Spleen (tissue), 11 donors: ENCODE results near the gene HNRNPC. TPM values are rescaled to one million over a fixed set of nuclear protein-coding genes. Genes with fewer than 3 reads are reported as not detected.
"Not testable (repeated sequence)": the region's sequence is repeated elsewhere in the genome, so short reads cannot be mapped to it uniquely, and the experiment has no call there.

Source experiments
- DNase-seq: peaks from one replicate; pipeline ENCODE4 v3.0.0-alpha.2; 2020
- H3K27ac ChIP-seq, 8 donors: fragments of 200-600 bp; sonication (generic) in 7 of 8; 1 replicate in 4 of 8; 2 replicates in 4 of 8; pipeline versions ENCODE4 v1.5.0 to v1.8.0; 2016 to 2021; ENCODE audit warnings: inconsistent platforms in 4 of 8, mild to moderate bottlenecking in 4 of 8, moderate library complexity in 1 of 8
- H3K27me3 ChIP-seq, 7 donors: fragments of 200-600 bp; sonication (generic) in 6 of 7; replicated peaks in 1 of 7; 1 replicate in 4 of 7; 2 replicates in 3 of 7; pipeline versions ENCODE4 v1.5.0 to v1.8.0; 2016 to 2021; ENCODE audit warnings: inconsistent platforms in 3 of 7, mild to moderate bottlenecking in 1 of 7
- H3K36me3 ChIP-seq, 6 donors: fragments of 200-600 bp; sonication (generic) in 5 of 6; 1 replicate in 4 of 6; 2 replicates in 2 of 6; pipeline versions ENCODE4 v1.5.0 to v1.8.0; 2016 to 2021; ENCODE audit warnings: inconsistent platforms in 2 of 6
- H3K4me1 ChIP-seq, 6 donors: fragments of 200-600 bp; sonication (generic) in 5 of 6; 1 replicate in 3 of 6; 2 replicates in 3 of 6; pipeline versions ENCODE4 v1.5.0 to v1.8.0; 2016 to 2021; ENCODE audit warnings: inconsistent platforms in 3 of 6
- H3K4me3 ChIP-seq, 8 donors: fragments of 200-600 bp; sonication (generic) in 7 of 8; 1 replicate in 4 of 8; 2 replicates in 4 of 8; pipeline versions ENCODE4 v1.5.0 to v1.8.0; 2016 to 2021; ENCODE audit warnings: inconsistent platforms in 4 of 8, mild to moderate bottlenecking in 4 of 8, moderate library complexity in 2 of 8
- H3K9me3 ChIP-seq, 8 donors: fragments of 200-600 bp; sonication (generic) in 7 of 8; 1 replicate in 4 of 8; 2 replicates in 4 of 8; pipeline versions ENCODE4 v1.5.0 to v1.8.0; 2016 to 2021; ENCODE audit warnings: inconsistent platforms in 4 of 8
- POLR2A ChIP-seq, 3 donors: fragments of 450-650 bp; IDR thresholded peaks; one replicate each; pipeline ENCODE4 v1.5.1; 2017; ENCODE audit warnings: antibody characterized with exemption in 3 of 3, mild to moderate bottlenecking in 1 of 3
- POLR2AphosphoS5 ChIP-seq, 3 donors: sonication (generic); formaldehyde crosslinking; IDR thresholded peaks; one replicate each; pipeline ENCODE4 v1.5.1; 2017; ENCODE audit warnings: antibody characterized with exemption in 3 of 3
- WGBS, 5 donors: extraction: QIAGEN DNeasy Blood & Tissue Kit in 3 of 5; methylation state at CpG; one replicate each; pipeline versions ENCODE4 v1.1.5 to v1.1.7; 2013 to 2018; 5-methylcytosine and 5-hydroxymethylcytosine counted together
- intact Hi-C: fragments of 100-400 bp; cut with DNase I; formaldehyde crosslinking; loops from one replicate; pipeline ENCODE4 v1.15.0; 2023; ENCODE audit warnings: low total_unique reads
- polyA plus RNA-seq, 3 donors: library from polyadenylated mRNA; stranded (reverse); fragments of 200-250 nt; gene quantifications; one replicate each; pipeline ENCODE4 v1.2.1, GENCODE V29; 2013
- total RNA-seq, 7 donors: library from RNA; depleted of rRNA in 3 of 7; stranded (reverse); fragments of >200 nt in 3 of 7; fragmentation: NEBNext Ultra II Directional in 4 of 7; extraction: Animal tissue kit (Norgen Biotek cat#: 25700) in 4 of 7; gene quantifications; one replicate each; pipeline versions ENCODE4 v1.1.0 to v1.2.1, GENCODE V29; 2016 to 2021
- TF ChIP-seq, protein P1 (sequence below), 11 experiments: fragments of 200-600 bp in 7 of 11; fragments of 450-650 bp in 4 of 11; sonication (generic) in 4 of 11; IDR thresholded peaks in 8 of 11; conservative IDR thresholded peaks in 3 of 11; 1 replicate in 7 of 11; 2 replicates in 4 of 11; pipeline versions ENCODE4 v1.4.0 to v1.8.0; 2016 to 2021; ENCODE audit warnings: antibody characterized with exemption in 11 of 11, inconsistent platforms in 4 of 11, mild to moderate bottlenecking in 1 of 11
- donor health status: healthy with polysubstance abuse.
- donor health status: DM: no; HTN: no; CAD: no; lungs with moderate emphysema.
- donor health status: DM: no; HTN: no; CAD: no.
- donor health status: Bipolar disorder and iron deficiency.
- donor health status: healthy.
- donor health status: DM: no; HTN: no; CAD: no.
- donor health status: DM: yes; HTN: yes; CAD: no.

HNRNPC gene
- total and polyA plus RNA-seq, 10 donors = 374 to 824 (median 517) TPM

DNA sequence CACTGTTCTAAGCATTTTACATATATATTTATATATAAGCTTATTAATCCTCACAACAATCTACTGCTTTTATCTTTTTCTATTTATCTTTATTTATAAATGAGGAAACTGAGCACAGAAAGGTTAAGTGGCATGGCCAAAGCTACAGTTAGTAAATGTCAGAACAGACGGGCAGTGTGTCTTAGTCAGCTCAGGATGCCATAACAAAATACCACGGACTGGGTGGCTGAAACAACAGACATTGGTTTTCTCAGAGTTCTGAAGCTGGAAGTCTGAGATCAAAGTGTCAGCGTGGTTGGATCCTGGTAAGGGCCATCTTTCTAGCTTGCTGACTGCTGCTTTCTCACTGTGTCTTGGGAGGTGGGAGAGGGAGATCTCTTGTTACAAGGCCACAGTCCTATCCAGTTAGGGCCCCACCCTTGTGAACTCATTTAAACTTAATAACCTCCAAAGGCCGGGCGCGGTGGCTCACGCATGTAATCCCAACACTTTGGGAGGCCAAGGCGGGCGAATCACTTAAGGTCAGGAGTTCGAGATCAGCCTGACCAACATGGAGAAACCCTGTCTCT lies 30.4 kb upstream of the HNRNPC start:
- TF ChIP-seq POLR2A (IDR thresholded peaks at IDR 0.05) (no peak), POLR2AphosphoS5 (IDR thresholded peaks at IDR 0.05) (no peak)
- TF ChIP-seq, protein P1, sequence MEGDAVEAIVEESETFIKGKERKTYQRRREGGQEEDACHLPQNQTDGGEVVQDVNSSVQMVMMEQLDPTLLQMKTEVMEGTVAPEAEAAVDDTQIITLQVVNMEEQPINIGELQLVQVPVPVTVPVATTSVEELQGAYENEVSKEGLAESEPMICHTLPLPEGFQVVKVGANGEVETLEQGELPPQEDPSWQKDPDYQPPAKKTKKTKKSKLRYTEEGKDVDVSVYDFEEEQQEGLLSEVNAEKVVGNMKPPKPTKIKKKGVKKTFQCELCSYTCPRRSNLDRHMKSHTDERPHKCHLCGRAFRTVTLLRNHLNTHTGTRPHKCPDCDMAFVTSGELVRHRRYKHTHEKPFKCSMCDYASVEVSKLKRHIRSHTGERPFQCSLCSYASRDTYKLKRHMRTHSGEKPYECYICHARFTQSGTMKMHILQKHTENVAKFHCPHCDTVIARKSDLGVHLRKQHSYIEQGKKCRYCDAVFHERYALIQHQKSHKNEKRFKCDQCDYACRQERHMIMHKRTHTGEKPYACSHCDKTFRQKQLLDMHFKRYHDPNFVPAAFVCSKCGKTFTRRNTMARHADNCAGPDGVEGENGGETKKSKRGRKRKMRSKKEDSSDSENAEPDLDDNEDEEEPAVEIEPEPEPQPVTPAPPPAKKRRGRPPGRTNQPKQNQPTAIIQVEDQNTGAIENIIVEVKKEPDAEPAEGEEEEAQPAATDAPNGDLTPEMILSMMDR (IDR thresholded peaks at IDR 0.05 in 8 of 11, conservative IDR thresholded peaks at IDR 0.05 in 3 of 11) = no peak
- H3K9me3 ChIP-seq = no peaks in the 10 kb centered on the region
- no peak overlapping the region for H3K4me3 ChIP-seq
- no peaks in the 10 kb centered on the region for H3K36me3 ChIP-seq
- peaks cover 4 to 18% (median 10%) of the 10 kb centered on the region in 6 donors for H3K4me1 ChIP-seq
- intact Hi-C loops = no loop called here
- no peak overlapping the region for H3K27ac ChIP-seq
- 81 to 90% (median 85%) methylated on average over 10 of the region's 10 CpGs for WGBS, 5 donors
- DNase-seq = no peak
- H3K27me3 ChIP-seq = peaks cover 0 to 19% (median 2%) of the 10 kb centered on the region in 7 donors

GRCh38 chr14:21298358-21298757 lies 29.1 kb upstream of the HNRNPC start:
- DNase-seq = no peak
- TF ChIP-seq, protein P1 (IDR thresholded peaks at IDR 0.05 in 8 of 11, conservative IDR thresholded peaks at IDR 0.05 in 3 of 11) = no peak
- TF ChIP-seq POLR2A (IDR thresholded peaks at IDR 0.05) = no peak
- no peak for TF ChIP-seq POLR2AphosphoS5 (IDR thresholded peaks at IDR 0.05)
- Histone ChIP-seq H3K4me1 (peaks cover 4 to 18% (median 10%) of the 10 kb centered on the region in 6 donors), H3K36me3 (no peaks in the 10 kb centered on the region), H3K27ac (no peak overlapping the region), H3K27me3 (peaks cover 0 to 19% (median 2%) of the 10 kb centered on the region in 7 donors), H3K9me3 (no peaks in the 10 kb centered on the region), H3K4me3 (no peak overlapping the region)
- intact Hi-C loops = no loop called here
- 83 to 92% (median 88%) methylated on average over 12 of the region's 12 CpGs for WGBS, 5 donors

DNA sequence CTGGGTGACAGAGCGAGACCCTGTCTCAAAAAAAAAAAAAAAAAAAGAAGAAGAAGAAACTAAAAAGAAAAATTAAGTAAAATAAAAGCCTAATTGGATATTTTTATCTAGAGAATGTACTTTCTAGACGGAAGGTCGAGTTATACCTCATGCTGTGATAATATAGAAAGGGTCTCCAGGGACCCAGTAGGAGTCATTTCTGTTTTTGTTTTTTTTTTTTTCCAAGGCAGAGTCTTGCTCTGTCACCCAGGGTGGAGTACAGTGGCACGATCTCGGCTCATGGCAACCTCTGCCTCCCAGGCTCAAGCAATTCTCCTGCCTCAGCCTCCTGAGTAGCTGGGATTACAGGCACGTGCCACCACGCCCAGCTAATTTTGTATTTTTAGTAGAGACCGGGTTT lies 24.8 kb upstream of the HNRNPC start:
- H3K4me3 ChIP-seq, H3K36me3 ChIP-seq, H3K9me3 ChIP-seq, intact Hi-C loops, DNase-seq, H3K27me3 ChIP-seq, H3K4me1 ChIP-seq, H3K27ac ChIP-seq: not testable (repeated sequence)
- WGBS, 5 donors = 81 to 91% (median 85%) methylated on average over 8 of the region's 8 CpGs

- no peak overlapping the region for H3K4me3 ChIP-seq
- no peak overlapping the region for H3K27ac ChIP-seq
- TF ChIP-seq POLR2AphosphoS5 (IDR thresholded peaks at IDR 0.05) (no peak), POLR2A (IDR thresholded peaks at IDR 0.05) (no peak)
- TF ChIP-seq, protein P1 (IDR thresholded peaks at IDR 0.05 in 8 of 11, conservative IDR thresholded peaks at IDR 0.05 in 3 of 11) = no peak
- no peaks in the 10 kb centered on the region for H3K36me3 ChIP-seq
- no peaks in the 10 kb centered on the region for H3K9me3 ChIP-seq
- no peaks in the 10 kb centered on the region for H3K27me3 ChIP-seq
- WGBS, 5 donors = 87 to 92% (median 92%) methylated on average over 6 of the region's 6 CpGs
- intact Hi-C loops = no loop called here
- DNase-seq = no peak
- H3K4me1 ChIP-seq = no peaks in the 10 kb centered on the region
Measured at GRCh38 chr14:21287168-21287567, 17.9 kb upstream of the HNRNPC start.

DNA sequence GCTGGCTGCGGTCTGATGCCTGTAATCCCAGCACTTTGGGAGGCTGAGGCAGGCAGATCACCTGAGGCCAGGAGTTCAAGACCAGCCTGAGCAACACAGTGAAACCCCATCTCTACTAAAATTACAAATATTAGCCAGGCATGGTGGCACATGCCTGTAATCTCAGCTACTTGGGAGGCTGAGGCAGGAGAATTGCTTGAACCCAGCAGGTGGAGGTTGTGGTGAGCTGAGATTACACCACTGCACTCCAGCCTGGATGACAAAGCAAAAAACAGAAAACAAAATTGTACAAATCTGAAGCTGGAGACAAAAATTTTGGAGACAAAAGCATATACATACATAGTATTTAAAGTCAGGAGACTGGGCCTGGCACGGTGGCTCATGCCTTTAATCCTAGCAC lies 17.3 kb upstream of the HNRNPC start:
- H3K4me3 ChIP-seq, intact Hi-C loops, H3K27me3 ChIP-seq, H3K4me1 ChIP-seq, H3K36me3 ChIP-seq, H3K27ac ChIP-seq, H3K9me3 ChIP-seq, DNase-seq: not testable (repeated sequence)
- 90 to 95% (median 94%) methylated on average over 2 of the region's 2 CpGs for WGBS, 5 donors

DNA sequence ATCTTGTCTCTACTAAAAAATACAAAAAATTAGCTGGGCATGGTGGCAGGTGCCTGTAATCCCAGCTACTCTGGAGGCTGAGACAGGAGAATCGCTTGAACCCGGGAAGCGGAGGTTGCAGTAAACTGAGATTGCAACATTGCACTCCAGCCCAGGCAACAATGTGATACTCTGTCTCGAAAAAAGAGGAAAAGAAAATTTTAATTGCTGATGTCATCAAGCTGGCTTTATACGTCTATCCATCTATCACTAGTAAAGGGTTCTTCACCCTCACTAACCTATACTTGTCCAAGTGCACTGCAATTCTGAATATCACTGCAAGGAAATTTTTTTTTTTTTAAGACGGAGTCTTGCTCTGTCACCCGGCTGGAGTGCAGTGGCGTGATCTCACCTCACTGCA lies 12.7 kb upstream of the HNRNPC start:
- H3K27me3 ChIP-seq, H3K4me1 ChIP-seq, intact Hi-C loops, H3K9me3 ChIP-seq, DNase-seq, H3K36me3 ChIP-seq, H3K4me3 ChIP-seq, H3K27ac ChIP-seq: not testable (repeated sequence)
- WGBS, 5 donors = 72 to 83% (median 75%) methylated on average over 8 of the region's 8 CpGs
